Stimulated activated naive CD8-positive, alpha-beta T cell treated with anti-CD3 and anti-CD28 coated beads, Interleukin-15, amount 100 ng/mL, for 72 hours (primary cell): Measurements from ENCODE around the gene BTG1.

ENCODE experiments used
- ATAC-seq: fragments of 150-1000 bp; cut with Tn5 transposase; 2 replicates; pipeline ENCODE4 v1.10.0; 2021; ENCODE audit warnings: mild to moderate bottlenecking, moderate library complexity
- DNase-seq, 2 donors: peaks; one replicate each; pipeline ENCODE4 v3.0.0; 2021 to 2022
- H3K27ac Mint-ChIP-seq, 2 donors: one replicate each; pipeline ENCODE4 v1.8.0; 2022; ENCODE audit warnings: mild to moderate bottlenecking in 2 of 2, mixed read lengths in 2 of 2, moderate library complexity in 2 of 2
- H3K27me3 Mint-ChIP-seq: one replicate; pipeline ENCODE4 v1.8.0; 2022; ENCODE audit warnings: mixed read lengths
- H3K4me1 Mint-ChIP-seq: one replicate; pipeline ENCODE4 v1.8.0; 2022; ENCODE audit warnings: mild to moderate bottlenecking, mixed read lengths
- H3K4me3 Mint-ChIP-seq, 2 donors: one replicate each; pipeline ENCODE4 v1.8.0; 2022; ENCODE audit warnings: mild to moderate bottlenecking in 2 of 2, mixed read lengths in 2 of 2, moderate library complexity in 1 of 2
- H3K9me3 Mint-ChIP-seq, 2 donors: one replicate each; pipeline ENCODE4 v1.8.0; 2022; ENCODE audit warnings: mixed read lengths in 2 of 2

The BTG1 gene

GRCh38 chr12:92162079-92162478, 16.4 kb upstream of the BTG1 start:
- Mint-ChIP-seq H3K4me1 (peaks cover 84% of the 10 kb centered on the region), H3K27ac (no peak overlapping the region), H3K27me3 (no peaks in the 10 kb centered on the region), H3K4me3 (no peak overlapping the region), H3K9me3 (peaks cover 0 to 7% of the 10 kb centered on the region in 2 donors)
- ATAC-seq (peak; percentile 63), DNase-seq (no peak)

GRCh38 chr12:92158796-92159439, 13.3 kb upstream of the BTG1 start:
- peaks cover 0 to 4% of the 10 kb centered on the region in 2 donors for H3K9me3 Mint-ChIP-seq
- H3K4me1 Mint-ChIP-seq = peaks cover 78% of the 10 kb centered on the region
- peak; percentile 48 for ATAC-seq
- peak overlapping the region; percentile 85 to 90 for H3K27ac Mint-ChIP-seq
- no peak for DNase-seq
- H3K27me3 Mint-ChIP-seq = no peaks in the 10 kb centered on the region
- peak overlapping the region; percentile 40 to 67 for H3K4me3 Mint-ChIP-seq

GRCh38 chr12:92156704-92157395, 11.2 kb upstream of the BTG1 start:
- Mint-ChIP-seq H3K9me3 (peaks cover 0 to 4% of the 10 kb centered on the region in 2 donors), H3K4me1 (peaks cover 58% of the 10 kb centered on the region), H3K27ac (no peak overlapping the region), H3K27me3 (no peaks in the 10 kb centered on the region), H3K4me3 (peak overlapping the region in 1 of 2 donors; percentile 36)
- no peak for ATAC-seq
- no peak for DNase-seq

- H3K9me3 Mint-ChIP-seq = peaks cover 0 to 5% of the 10 kb centered on the region in 2 donors
- H3K4me3 Mint-ChIP-seq = no peak overlapping the region
- H3K27me3 Mint-ChIP-seq = no peaks in the 10 kb centered on the region
- no peak for ATAC-seq
- DNase-seq = no peak
- no peak overlapping the region for H3K27ac Mint-ChIP-seq
- peaks cover 51% of the 10 kb centered on the region for H3K4me1 Mint-ChIP-seq
Measured at GRCh38 chr12:92156139-92156538, 10.5 kb upstream of the BTG1 start.

GRCh38 chr12:92155733-92156132, 10.1 kb upstream of the BTG1 start:
- no peak overlapping the region for H3K4me3 Mint-ChIP-seq
- no peak overlapping the region for H3K27ac Mint-ChIP-seq
- peaks cover 0 to 5% of the 10 kb centered on the region in 2 donors for H3K9me3 Mint-ChIP-seq
- peaks cover 47% of the 10 kb centered on the region for H3K4me1 Mint-ChIP-seq
- no peak for DNase-seq
- no peak for ATAC-seq
- no peaks in the 10 kb centered on the region for H3K27me3 Mint-ChIP-seq

GRCh38 chr12:92151916-92152315, 6.3 kb upstream of the BTG1 start:
- Mint-ChIP-seq H3K4me3 (no peak overlapping the region), H3K27me3 (no peaks in the 10 kb centered on the region), H3K27ac (no peak overlapping the region), H3K9me3 (peaks cover 0 to 5% of the 10 kb centered on the region in 2 donors), H3K4me1 (peaks cover 25% of the 10 kb centered on the region)
- ATAC-seq (no peak), DNase-seq (no peak)

GRCh38 chr12:92149563-92149962, 3.9 kb upstream of the BTG1 start:
- Mint-ChIP-seq H3K4me3 (no peak overlapping the region), H3K9me3 (peaks cover 0 to 5% of the 10 kb centered on the region in 2 donors), H3K27me3 (no peaks in the 10 kb centered on the region), H3K4me1 (peaks cover 24% of the 10 kb centered on the region), H3K27ac (no peak overlapping the region)
- ATAC-seq = no peak
- DNase-seq = no peak

- H3K4me1 Mint-ChIP-seq = peaks cover 31% of the 10 kb centered on the region
- ATAC-seq = no peak
- peak overlapping the region; percentile 84 to 97 for H3K4me3 Mint-ChIP-seq
- DNase-seq = no peak
- H3K27ac Mint-ChIP-seq = peak overlapping the region; percentile 97 to 100
- peaks cover 0 to 5% of the 10 kb centered on the region in 2 donors for H3K9me3 Mint-ChIP-seq
- no peaks in the 10 kb centered on the region for H3K27me3 Mint-ChIP-seq
Measured at GRCh38 chr12:92147491-92147890, 1.8 kb upstream of the BTG1 start.

- ATAC-seq = no peak
- Mint-ChIP-seq H3K27ac (peak overlapping the region; percentile 97 to 100), H3K4me1 (peaks cover 31% of the 10 kb centered on the region), H3K4me3 (peak overlapping the region; percentile 97 to 98), H3K27me3 (no peaks in the 10 kb centered on the region), H3K9me3 (no peaks in the 10 kb centered on the region)
- no peak for DNase-seq
Measured at GRCh38 chr12:92146497-92147224, 1.0 kb upstream of the BTG1 start.

- DNase-seq = no peak
- H3K4me3 Mint-ChIP-seq = peak overlapping the region; percentile 97 to 98
- ATAC-seq = peak; percentile 14
- peaks cover 31% of the 10 kb centered on the region for H3K4me1 Mint-ChIP-seq
- no peaks in the 10 kb centered on the region for H3K9me3 Mint-ChIP-seq
- H3K27ac Mint-ChIP-seq = peak overlapping the region; percentile 97 to 100
- no peaks in the 10 kb centered on the region for H3K27me3 Mint-ChIP-seq
Measured at GRCh38 chr12:92145481-92145730, 240 bp downstream of the BTG1 start.

GRCh38 chr12:92144631-92145480, 790 bp downstream of the BTG1 start:
- peak; percentile 64 to 71 for DNase-seq

GRCh38 chr12:92143686-92144630, 1.7 kb downstream of the BTG1 start:
- Mint-ChIP-seq H3K4me3 (peak overlapping the region; percentile 97 to 98), H3K27me3 (no peaks in the 10 kb centered on the region), H3K4me1 (peaks cover 25% of the 10 kb centered on the region), H3K27ac (peak overlapping the region; percentile 98 to 100), H3K9me3 (no peaks in the 10 kb centered on the region)
- ATAC-seq (peak; percentile 66), DNase-seq (peak; percentile 78 to 84)

More at GRCh38 chr12:92144631-92145480, 790 bp downstream of the BTG1 start:
- Mint-ChIP-seq H3K27me3 (no peaks in the 10 kb centered on the region), H3K4me3 (peak overlapping the region; percentile 97 to 98), H3K4me1 (peaks cover 31% of the 10 kb centered on the region), H3K27ac (peak overlapping the region; percentile 98 to 100), H3K9me3 (no peaks in the 10 kb centered on the region)
- peak; percentile 33 for ATAC-seq

GRCh38 chr12:92143258-92143657, 2.4 kb downstream of the BTG1 start:
- Mint-ChIP-seq H3K4me3 (peak overlapping the region; percentile 97 to 98), H3K27ac (peak overlapping the region; percentile 98 to 100), H3K27me3 (no peaks in the 10 kb centered on the region), H3K9me3 (no peaks in the 10 kb centered on the region), H3K4me1 (peaks cover 19% of the 10 kb centered on the region)
- ATAC-seq (no peak), DNase-seq (peak in 1 of 2 donors; percentile 17)

GRCh38 chr12:92142251-92142926, 3.3 kb downstream of the BTG1 start:
- no peaks in the 10 kb centered on the region for H3K27me3 Mint-ChIP-seq
- ATAC-seq (no peak), DNase-seq (no peak)
- no peaks in the 10 kb centered on the region for H3K9me3 Mint-ChIP-seq
- H3K4me3 Mint-ChIP-seq = peak overlapping the region; percentile 97 to 98
- H3K4me1 Mint-ChIP-seq = peaks cover 27% of the 10 kb centered on the region
- peak overlapping the region; percentile 98 to 100 for H3K27ac Mint-ChIP-seq
